Measurements from ENCODE around the gene FOXP1.
A peak's percentile ranks its signal among the peaks of the same experiment; 100 is the strongest.

Gene FOXP1

DNA sequence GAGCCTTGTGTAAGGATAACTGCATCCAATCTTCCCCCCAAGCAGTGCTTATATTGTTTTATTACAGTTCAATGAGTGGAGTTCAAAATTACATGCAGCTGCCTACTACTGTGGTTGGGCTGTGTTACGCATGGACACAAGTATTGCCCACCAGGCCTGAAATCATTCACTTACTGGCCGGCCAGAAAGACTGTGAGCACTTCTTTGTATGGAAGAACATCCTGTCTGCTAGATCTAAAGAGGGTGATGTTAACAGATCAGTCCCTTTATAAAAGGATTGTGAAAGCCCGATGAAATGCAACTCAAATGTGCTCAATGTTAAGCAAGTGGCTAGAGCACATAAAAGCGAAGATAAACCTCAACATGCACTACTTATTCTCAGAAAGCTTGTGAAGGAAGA is 132.5 kb downstream of the FOXP1 start:
- DNase-seq (ENCODE audit: low spot score) (no peak), ATAC-seq (ENCODE audit: low read depth) (no peak)
- Histone ChIP-seq H3K27ac (ENCODE audit: poor library complexity, severe bottlenecking) (no peak overlapping the region), H3K27me3 (ENCODE audit: insufficient read depth, poor library complexity, severe bottlenecking) (no peaks in the 10 kb centered on the region), H3K4me3 (ENCODE audit: severe bottlenecking) (no peak overlapping the region), H3K9me3 (ENCODE audit: severe bottlenecking) (no peaks in the 10 kb centered on the region), H3K36me3 (ENCODE audit: low read depth) (no peaks in the 10 kb centered on the region), H3K4me1 (ENCODE audit: insufficient read depth, poor library complexity, severe bottlenecking) (peaks cover 40% of the 10 kb centered on the region)
- TF ChIP-seq, protein P1, sequence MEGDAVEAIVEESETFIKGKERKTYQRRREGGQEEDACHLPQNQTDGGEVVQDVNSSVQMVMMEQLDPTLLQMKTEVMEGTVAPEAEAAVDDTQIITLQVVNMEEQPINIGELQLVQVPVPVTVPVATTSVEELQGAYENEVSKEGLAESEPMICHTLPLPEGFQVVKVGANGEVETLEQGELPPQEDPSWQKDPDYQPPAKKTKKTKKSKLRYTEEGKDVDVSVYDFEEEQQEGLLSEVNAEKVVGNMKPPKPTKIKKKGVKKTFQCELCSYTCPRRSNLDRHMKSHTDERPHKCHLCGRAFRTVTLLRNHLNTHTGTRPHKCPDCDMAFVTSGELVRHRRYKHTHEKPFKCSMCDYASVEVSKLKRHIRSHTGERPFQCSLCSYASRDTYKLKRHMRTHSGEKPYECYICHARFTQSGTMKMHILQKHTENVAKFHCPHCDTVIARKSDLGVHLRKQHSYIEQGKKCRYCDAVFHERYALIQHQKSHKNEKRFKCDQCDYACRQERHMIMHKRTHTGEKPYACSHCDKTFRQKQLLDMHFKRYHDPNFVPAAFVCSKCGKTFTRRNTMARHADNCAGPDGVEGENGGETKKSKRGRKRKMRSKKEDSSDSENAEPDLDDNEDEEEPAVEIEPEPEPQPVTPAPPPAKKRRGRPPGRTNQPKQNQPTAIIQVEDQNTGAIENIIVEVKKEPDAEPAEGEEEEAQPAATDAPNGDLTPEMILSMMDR (IDR thresholded peaks at IDR 0.05; ENCODE audit: poor library complexity, severe bottlenecking), result no peak

DNA sequence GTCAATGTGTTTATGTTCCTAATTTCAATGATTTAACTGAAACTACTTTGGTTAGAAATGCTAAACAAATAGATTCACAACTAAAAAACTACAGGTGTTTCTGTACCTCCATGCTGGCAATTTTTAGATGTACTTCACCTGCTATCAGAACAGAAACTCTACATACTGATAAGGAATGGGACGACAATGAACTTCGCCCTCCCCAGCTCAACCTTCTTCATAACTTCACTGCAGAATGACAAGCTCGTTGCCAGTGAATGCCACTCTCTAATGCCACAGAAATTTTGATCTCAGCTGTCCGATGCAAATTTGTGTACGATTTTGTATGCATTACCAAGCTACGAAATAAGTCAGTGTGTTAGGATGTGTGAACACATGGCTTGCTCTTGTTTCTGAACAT is 133.4 kb downstream of the FOXP1 start:
- no peak overlapping the region for H3K27ac ChIP-seq (ENCODE audit: poor library complexity, severe bottlenecking)
- no peaks in the 10 kb centered on the region for H3K9me3 ChIP-seq (ENCODE audit: severe bottlenecking)
- ATAC-seq (ENCODE audit: low read depth), result no peak
- no peaks in the 10 kb centered on the region for H3K27me3 ChIP-seq (ENCODE audit: insufficient read depth, poor library complexity, severe bottlenecking)
- TF ChIP-seq, protein P1 (IDR thresholded peaks at IDR 0.05; ENCODE audit: poor library complexity, severe bottlenecking), result no peak
- no peaks in the 10 kb centered on the region for H3K36me3 ChIP-seq (ENCODE audit: low read depth)
- no peak overlapping the region for H3K4me3 ChIP-seq (ENCODE audit: severe bottlenecking)
- peaks cover 34% of the 10 kb centered on the region for H3K4me1 ChIP-seq (ENCODE audit: insufficient read depth, poor library complexity, severe bottlenecking)
- DNase-seq (ENCODE audit: low spot score), result no peak

GRCh38 chr3:71447803-71448202 is 135.7 kb downstream of the FOXP1 start:
- DNase-seq (ENCODE audit: low spot score) (no peak), ATAC-seq (ENCODE audit: low read depth) (peak; percentile 73)
- H3K4me1 ChIP-seq (ENCODE audit: insufficient read depth, poor library complexity, severe bottlenecking), result peaks cover 42% of the 10 kb centered on the region
- no peaks in the 10 kb centered on the region for H3K9me3 ChIP-seq (ENCODE audit: severe bottlenecking)
- TF ChIP-seq, protein P1 (IDR thresholded peaks at IDR 0.05; ENCODE audit: poor library complexity, severe bottlenecking), result no peak
- no peaks in the 10 kb centered on the region for H3K27me3 ChIP-seq (ENCODE audit: insufficient read depth, poor library complexity, severe bottlenecking)
- peak overlapping the region; percentile 93 for H3K27ac ChIP-seq (ENCODE audit: poor library complexity, severe bottlenecking)
- H3K36me3 ChIP-seq (ENCODE audit: low read depth), result no peaks in the 10 kb centered on the region
- no peak overlapping the region for H3K4me3 ChIP-seq (ENCODE audit: severe bottlenecking)

DNA sequence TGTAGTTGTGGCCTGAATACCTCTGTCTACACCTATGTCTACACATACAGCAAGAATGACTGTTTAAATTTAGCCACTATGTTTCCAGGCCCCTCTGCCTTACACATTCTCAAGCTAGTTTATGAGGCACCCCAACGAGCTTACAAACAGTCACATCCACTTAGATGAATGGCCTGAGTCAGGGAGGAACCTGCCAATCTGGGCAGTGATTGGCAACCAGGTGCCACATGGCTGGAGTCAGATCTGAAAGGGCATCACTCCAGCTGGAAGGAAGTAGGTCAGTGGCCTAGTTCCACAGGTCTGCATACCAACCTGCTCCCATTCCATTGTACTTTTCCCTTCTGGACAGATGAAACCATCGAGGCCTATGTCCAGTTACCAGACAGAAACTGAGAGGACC is 136.3 kb downstream of the FOXP1 start:
- H3K36me3 ChIP-seq (ENCODE audit: low read depth), result no peaks in the 10 kb centered on the region
- H3K27ac ChIP-seq (ENCODE audit: poor library complexity, severe bottlenecking), result peak overlapping the region; percentile 93
- H3K4me3 ChIP-seq (ENCODE audit: severe bottlenecking), result no peak overlapping the region
- TF ChIP-seq, protein P1 (IDR thresholded peaks at IDR 0.05; ENCODE audit: poor library complexity, severe bottlenecking), result no peak
- H3K9me3 ChIP-seq (ENCODE audit: severe bottlenecking), result no peaks in the 10 kb centered on the region
- no peaks in the 10 kb centered on the region for H3K27me3 ChIP-seq (ENCODE audit: insufficient read depth, poor library complexity, severe bottlenecking)
- peaks cover 42% of the 10 kb centered on the region for H3K4me1 ChIP-seq (ENCODE audit: insufficient read depth, poor library complexity, severe bottlenecking)
- ATAC-seq (ENCODE audit: low read depth) (no peak), DNase-seq (ENCODE audit: low spot score) (no peak)

DNA sequence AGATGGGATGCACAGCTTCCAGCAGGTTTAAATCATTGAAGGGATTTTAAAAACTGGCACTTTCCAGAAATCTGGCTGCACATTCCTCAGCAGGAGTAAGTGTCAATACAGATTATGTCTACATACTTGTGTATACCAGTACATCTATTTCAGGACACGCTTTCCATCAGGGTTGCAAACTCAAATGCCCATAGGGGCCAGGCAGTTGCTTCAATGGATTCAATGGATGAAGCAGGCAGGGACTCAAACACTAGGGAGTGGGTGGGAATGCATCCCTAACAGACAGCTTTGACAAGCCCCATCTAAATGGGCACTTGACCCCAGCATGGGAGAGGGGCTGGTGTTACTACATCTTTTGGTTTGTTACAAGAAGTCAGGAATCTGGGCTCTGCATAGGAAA is 136.8 kb downstream of the FOXP1 start:
- no peak for ATAC-seq (ENCODE audit: low read depth)
- no peaks in the 10 kb centered on the region for H3K36me3 ChIP-seq (ENCODE audit: low read depth)
- H3K27ac ChIP-seq (ENCODE audit: poor library complexity, severe bottlenecking), result peak overlapping the region; percentile 93
- H3K4me3 ChIP-seq (ENCODE audit: severe bottlenecking), result no peak overlapping the region
- H3K4me1 ChIP-seq (ENCODE audit: insufficient read depth, poor library complexity, severe bottlenecking), result peaks cover 42% of the 10 kb centered on the region
- TF ChIP-seq, protein P1 (IDR thresholded peaks at IDR 0.05; ENCODE audit: poor library complexity, severe bottlenecking), result no peak
- H3K27me3 ChIP-seq (ENCODE audit: insufficient read depth, poor library complexity, severe bottlenecking), result no peaks in the 10 kb centered on the region
- no peaks in the 10 kb centered on the region for H3K9me3 ChIP-seq (ENCODE audit: severe bottlenecking)
- no peak for DNase-seq (ENCODE audit: low spot score)
